WI38 (cell line): ENCODE data around the gene WDR88.
A peak's percentile ranks its signal among the peaks of the same experiment; 100 is the strongest.

Experiments used
- H3K4me3 ChIP-seq: 2 replicates; pipeline ENCODE4 v1.5.1; 2011; ENCODE audit warnings: low read depth, mild to moderate bottlenecking, control low read depth, low read length
- TF ChIP-seq, protein P1 (sequence below): IDR thresholded peaks from 2 replicates; pipeline ENCODE4 v1.5.1; 2012; ENCODE audit warnings: low read depth, mild to moderate bottlenecking, control low read depth, low read length

The WDR88 gene

GRCh38 chr19:33168528-33168927, 36.6 kb downstream of the WDR88 start:
- H3K4me3 ChIP-seq = no peak overlapping the region
- TF ChIP-seq, protein P1, sequence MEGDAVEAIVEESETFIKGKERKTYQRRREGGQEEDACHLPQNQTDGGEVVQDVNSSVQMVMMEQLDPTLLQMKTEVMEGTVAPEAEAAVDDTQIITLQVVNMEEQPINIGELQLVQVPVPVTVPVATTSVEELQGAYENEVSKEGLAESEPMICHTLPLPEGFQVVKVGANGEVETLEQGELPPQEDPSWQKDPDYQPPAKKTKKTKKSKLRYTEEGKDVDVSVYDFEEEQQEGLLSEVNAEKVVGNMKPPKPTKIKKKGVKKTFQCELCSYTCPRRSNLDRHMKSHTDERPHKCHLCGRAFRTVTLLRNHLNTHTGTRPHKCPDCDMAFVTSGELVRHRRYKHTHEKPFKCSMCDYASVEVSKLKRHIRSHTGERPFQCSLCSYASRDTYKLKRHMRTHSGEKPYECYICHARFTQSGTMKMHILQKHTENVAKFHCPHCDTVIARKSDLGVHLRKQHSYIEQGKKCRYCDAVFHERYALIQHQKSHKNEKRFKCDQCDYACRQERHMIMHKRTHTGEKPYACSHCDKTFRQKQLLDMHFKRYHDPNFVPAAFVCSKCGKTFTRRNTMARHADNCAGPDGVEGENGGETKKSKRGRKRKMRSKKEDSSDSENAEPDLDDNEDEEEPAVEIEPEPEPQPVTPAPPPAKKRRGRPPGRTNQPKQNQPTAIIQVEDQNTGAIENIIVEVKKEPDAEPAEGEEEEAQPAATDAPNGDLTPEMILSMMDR = no peak

DNA sequence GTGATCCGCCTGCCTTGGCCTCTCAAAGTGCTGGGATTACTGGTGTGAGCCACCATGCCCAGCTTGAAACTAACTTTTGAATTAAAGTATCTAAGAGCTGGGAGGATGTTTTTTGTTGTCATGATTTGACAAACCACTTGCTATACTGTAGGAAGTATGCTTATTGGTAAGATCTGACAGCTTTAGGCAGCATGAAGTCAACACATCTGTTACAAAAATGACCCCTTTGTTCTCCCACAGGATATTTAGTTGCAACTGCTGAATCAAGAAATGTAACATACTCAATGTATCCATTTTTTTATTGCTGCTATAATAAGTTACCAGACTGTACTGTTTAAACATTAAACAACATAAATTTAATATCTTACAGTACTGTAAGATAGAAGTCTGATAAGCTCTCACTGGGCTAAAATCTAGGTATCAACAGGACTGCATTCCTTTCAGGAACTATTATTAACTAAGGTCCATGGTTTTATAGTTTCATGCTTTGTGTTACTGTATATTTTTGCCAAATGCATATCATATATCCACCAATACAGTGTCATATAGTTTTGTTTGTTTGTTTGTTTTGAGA, 39.4 kb downstream of the WDR88 start:
- no peak overlapping the region for H3K4me3 ChIP-seq
- TF ChIP-seq, protein P1 = no peak

DNA sequence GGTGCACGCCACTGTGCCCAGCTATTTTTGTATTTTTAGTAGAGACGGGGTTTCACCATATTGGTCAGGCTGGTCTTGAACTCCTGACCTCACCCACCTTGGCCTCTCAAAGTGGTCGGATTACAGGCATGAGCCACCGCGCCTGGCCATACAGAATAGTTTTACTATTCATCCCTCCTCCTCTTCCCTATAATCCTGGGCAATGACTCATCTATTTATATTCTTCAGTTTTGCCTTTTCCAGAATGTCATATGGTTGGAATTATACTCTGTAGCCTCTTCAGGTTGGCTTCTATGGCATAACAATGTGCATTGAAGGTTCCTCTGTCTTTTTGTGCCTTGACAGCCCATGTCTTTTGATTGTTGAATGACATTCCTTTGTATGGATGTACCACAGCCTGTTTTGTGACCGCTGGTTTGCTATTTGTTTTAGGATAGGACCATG, 40.0 kb downstream of the WDR88 start:
- TF ChIP-seq, protein P1 = no peak
- H3K4me3 ChIP-seq = no peak overlapping the region

DNA sequence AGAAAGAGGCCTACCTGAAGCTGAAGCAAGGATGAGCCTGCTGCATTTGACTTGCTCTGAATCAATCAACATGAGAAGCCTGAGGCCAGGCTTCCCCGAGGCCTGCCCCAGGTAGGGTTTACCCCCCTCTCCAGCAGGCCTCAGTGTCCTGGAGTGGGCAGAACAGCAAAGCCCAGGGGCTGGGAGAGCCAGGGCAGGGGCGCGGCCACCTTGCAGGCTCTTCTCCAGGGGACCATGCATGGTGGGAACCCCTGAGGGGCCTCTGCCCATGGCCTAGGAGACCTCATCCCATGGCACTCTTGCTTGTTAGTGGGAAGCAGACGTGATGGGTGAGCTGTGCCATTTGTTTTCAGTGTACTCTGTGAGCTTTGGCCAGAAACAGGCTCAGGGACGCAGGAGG, 42.3 kb downstream of the WDR88 start:
- TF ChIP-seq, protein P1 = no peak
- no peak overlapping the region for H3K4me3 ChIP-seq

DNA sequence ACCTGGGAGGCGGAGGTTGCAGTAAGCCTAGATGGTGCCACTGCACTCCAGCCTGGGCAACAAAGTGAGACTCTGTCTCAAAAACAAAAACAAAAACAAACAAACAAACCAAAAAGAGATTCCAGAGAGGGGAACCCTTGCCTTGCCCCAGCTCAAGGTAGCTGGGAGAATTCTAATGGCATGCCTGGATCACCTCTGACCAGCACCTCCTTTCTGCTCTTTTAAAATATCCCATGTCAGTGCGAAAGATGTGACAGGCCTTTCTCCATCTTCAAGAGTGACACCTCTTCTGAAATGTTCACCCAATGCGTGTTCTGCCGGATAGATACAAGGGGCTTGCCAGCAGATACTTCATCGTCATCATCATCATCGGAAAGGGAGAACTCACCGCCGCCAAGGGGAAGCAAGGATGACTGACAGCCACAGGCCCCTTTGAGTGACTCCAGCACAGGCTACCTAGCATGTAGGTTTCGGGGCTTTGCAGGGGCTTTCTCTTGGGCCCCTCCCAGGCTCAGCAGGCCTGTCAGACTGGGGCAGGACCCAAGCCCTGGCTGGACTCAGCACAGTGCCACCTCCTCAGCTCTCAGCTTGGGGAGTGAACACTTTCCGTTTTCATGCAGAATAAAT, 43.4 kb downstream of the WDR88 start:
- TF ChIP-seq, protein P1 = no peak
- no peak overlapping the region for H3K4me3 ChIP-seq

- TF ChIP-seq, protein P1 = no peak
- peak overlapping the region; percentile 72 for H3K4me3 ChIP-seq
These were observed 44.2 kb downstream of the WDR88 start for GRCh38 chr19:33175886-33176669.
